ENCODE measurements around the gene HMX2. TPM values are rescaled to one million over a fixed set of nuclear protein-coding genes. Genes with fewer than 3 reads are reported as not detected.

HMX2 gene
- total and polyA plus RNA-seq, 2 of the 13 experiments (the other 11 are each of a cell fraction or from before 2014, with no cell fraction given) = not detected

DNA sequence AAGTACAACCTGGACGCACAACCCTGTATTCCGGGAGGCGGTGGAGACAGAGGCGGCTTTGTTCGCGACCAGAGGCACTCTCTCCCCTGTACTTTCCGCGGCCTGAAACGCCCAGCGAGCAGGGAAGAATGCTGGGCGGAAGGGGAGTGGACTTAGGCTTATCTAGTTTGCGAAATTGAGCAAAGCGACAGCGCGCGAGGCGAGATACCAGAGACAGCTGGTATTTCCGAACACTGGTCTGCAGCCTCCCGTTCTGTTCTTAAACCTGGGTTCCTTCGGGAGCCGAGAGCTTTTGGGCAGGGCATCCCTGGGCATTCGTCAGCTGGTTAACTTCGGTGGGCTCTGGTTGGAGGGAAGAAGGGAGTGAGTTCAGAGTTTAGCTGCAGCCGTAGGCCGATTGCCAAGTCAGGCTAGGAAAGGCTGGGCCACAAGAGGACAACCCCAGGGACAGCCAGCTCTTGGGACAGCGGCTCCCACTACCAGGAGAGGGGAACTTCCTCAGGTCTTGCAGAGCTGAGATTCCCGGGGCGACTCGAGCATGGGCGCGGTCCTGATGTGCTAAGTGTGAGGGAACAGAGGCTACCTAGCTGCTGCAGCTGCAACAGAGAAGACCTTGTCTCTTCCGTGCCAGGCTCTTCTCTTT is 8.3 kb upstream of the HMX2 start (continued):
- TF ChIP-seq, protein P1, sequence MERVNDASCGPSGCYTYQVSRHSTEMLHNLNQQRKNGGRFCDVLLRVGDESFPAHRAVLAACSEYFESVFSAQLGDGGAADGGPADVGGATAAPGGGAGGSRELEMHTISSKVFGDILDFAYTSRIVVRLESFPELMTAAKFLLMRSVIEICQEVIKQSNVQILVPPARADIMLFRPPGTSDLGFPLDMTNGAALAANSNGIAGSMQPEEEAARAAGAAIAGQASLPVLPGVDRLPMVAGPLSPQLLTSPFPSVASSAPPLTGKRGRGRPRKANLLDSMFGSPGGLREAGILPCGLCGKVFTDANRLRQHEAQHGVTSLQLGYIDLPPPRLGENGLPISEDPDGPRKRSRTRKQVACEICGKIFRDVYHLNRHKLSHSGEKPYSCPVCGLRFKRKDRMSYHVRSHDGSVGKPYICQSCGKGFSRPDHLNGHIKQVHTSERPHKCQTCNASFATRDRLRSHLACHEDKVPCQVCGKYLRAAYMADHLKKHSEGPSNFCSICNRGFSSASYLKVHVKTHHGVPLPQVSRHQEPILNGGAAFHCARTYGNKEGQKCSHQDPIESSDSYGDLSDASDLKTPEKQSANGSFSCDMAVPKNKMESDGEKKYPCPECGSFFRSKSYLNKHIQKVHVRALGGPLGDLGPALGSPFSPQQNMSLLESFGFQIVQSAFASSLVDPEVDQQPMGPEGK (CRISPR knock-in tag; IDR thresholded peaks at IDR 0.05) = peak; percentile 56; the same call in 1 of the 2 replicates
- TF ChIP-seq KDM4B (CRISPR knock-in tag; IDR thresholded peaks at IDR 0.05) (peak; percentile 73; the same call in 1 of the 2 replicates), HOMEZ (CRISPR knock-in tag; IDR thresholded peaks at IDR 0.05; ENCODE audit: low read depth) (peak; percentile 26), ZNF512B (CRISPR knock-in tag; IDR thresholded peaks at IDR 0.05; ENCODE audit: borderline replicate concordance) (no peak; the same call in 1 of the 2 replicates), TARDBP (CRISPR knock-in tag; IDR thresholded peaks at IDR 0.05) (peak; percentile 95), MYC (CRISPR knock-in tag; IDR thresholded peaks at IDR 0.05; ENCODE audit: borderline replicate concordance) (peak; percentile 38; the same call in 1 of the 2 replicates), MYPOP (CRISPR knock-in tag; IDR thresholded peaks at IDR 0.05) (peak; percentile 98), NCOA2 (CRISPR knock-in tag; IDR thresholded peaks at IDR 0.05) (peak; percentile 69), ZBTB7A (CRISPR knock-in tag; IDR thresholded peaks at IDR 0.05) (0 out of 2 replicates have a peak, but pooled peaks have one; percentile 31), FOXA1 (IDR thresholded peaks at IDR 0.05) (no peak), FOXA1 (CRISPR knock-in tag; IDR thresholded peaks at IDR 0.05) (0 out of 2 replicates have a peak, but pooled peaks have one; percentile 27), ZNF614 (CRISPR knock-in tag; IDR thresholded peaks at IDR 0.05; ENCODE audit: borderline replicate concordance) (peak; percentile 56; the same call in 1 of the 2 replicates)
- TF ChIP-seq, protein P2, sequence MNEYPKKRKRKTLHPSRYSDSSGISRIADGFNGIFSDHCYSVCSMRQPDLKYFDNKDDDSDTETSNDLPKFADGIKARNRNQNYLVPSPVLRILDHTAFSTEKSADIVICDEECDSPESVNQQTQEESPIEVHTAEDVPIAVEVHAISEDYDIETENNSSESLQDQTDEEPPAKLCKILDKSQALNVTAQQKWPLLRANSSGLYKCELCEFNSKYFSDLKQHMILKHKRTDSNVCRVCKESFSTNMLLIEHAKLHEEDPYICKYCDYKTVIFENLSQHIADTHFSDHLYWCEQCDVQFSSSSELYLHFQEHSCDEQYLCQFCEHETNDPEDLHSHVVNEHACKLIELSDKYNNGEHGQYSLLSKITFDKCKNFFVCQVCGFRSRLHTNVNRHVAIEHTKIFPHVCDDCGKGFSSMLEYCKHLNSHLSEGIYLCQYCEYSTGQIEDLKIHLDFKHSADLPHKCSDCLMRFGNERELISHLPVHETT (CRISPR knock-in tag; conservative IDR thresholded peaks at IDR 0.05) = no peak
- TF ChIP-seq, protein P3, sequence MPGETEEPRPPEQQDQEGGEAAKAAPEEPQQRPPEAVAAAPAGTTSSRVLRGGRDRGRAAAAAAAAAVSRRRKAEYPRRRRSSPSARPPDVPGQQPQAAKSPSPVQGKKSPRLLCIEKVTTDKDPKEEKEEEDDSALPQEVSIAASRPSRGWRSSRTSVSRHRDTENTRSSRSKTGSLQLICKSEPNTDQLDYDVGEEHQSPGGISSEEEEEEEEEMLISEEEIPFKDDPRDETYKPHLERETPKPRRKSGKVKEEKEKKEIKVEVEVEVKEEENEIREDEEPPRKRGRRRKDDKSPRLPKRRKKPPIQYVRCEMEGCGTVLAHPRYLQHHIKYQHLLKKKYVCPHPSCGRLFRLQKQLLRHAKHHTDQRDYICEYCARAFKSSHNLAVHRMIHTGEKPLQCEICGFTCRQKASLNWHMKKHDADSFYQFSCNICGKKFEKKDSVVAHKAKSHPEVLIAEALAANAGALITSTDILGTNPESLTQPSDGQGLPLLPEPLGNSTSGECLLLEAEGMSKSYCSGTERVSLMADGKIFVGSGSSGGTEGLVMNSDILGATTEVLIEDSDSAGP (CRISPR knock-in tag; IDR thresholded peaks at IDR 0.05; ENCODE audit: borderline replicate concordance) = peak; percentile 51; the same call in 1 of the 2 replicates

Data from HepG2 (cell line).